GM19395 (cell line): ENCODE results near the gene IQSEC1.

Experiments used
- ATAC-seq: cut with Tn5 transposase; IDR thresholded peaks from one replicate; pipeline ENCODE4 v1.9.1; 2021; ENCODE audit warnings: mild to moderate bottlenecking, moderate library complexity; ENCODE audit not compliant: unreplicated experiment

The IQSEC1 gene

DNA sequence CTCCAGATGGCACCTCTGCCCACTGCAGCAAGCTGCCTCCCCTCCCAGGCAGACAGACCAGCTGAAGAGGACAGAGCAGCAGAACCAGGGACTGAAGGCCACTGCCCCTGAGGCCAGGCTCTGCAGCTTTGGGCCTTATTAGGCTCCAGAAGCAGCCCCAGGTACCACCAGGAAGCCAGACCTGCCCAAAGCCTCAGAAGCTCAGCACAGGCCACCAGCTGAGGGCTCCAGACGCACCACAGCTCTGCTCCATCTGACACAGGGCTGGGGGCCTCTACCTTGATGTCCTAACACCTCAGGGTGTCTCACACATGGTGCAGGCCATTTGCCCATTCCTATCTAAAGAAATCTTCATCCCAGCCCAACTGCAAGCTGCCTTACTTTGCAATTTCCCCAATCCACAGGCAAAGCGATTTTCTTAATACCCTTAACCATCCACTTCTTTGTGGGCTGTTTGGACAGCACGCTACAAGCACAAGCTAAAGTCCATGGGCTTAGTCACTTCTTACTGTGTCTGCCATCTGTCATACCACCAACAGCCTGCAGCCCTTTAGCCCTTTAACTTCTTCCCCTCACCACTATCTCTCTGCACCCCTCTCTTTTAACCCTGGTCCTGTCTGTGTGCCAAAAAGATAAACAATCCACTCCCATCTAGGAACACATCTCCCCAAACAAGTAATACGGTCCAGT, 112.1 kb downstream of the IQSEC1 start:
- no peak for ATAC-seq

DNA sequence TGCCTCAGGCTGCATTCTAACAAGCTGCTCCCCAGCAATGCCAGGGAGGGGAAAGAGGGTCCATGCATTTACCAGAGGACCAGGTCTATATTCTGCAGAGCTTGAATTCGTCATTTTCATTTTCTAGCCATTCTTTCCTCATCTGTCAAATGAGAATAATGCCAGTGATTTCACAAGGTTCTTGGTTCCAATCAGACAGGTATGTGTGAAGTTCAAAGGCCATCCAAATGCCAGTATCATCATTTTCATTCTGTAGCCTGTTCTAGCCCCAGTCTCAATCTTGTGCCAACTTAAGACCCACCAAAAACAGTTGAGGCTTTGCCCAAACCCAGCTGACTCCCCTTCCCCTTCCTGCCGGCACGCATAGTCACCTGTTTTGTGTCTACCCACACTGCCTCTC, 112.7 kb downstream of the IQSEC1 start:
- ATAC-seq, result no peak

DNA sequence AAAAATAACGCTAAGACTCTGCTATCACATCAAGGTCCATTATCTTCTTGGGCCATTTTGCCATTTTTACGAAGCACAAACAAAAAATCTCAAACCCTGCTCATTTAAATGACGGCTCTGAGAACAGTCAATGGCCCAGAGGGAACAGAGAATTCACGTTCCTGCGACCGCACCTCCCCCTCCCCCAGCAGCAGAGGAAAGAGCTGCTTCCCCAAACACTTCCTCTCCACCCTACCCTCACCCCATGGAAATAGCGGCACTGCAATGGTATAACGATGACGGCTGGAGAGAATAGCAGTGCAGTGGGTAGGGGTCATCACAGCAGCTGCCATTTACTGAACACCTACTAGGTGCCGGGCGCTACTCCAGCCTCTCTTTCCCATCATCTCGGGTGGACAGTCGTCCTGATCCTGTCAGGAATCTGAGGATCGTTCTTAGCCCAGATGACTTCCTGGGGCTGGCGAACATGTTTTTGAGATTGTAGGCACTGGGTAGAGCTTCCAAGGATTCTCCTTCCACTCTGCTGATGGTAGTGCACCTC, 113.3 kb downstream of the IQSEC1 start:
- peak; percentile 41 for ATAC-seq

DNA sequence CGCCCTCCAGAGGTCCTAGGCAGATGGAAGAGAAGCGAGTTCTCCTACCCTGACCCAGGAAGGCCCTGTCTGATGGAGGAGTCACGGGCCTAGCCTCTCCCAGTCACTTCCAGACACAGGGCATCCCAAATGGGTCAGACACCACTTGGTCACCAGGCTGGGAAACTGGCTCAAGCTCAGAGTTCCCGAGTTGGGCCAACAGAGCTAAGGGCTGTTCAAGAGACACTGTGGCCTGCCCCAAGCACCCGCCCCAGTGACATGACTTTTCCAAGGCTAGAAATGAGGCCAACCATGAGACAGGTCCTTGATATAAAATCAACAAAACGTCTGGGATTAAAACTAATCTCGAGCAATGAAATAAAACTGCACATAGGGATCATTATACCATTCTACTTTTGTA, 113.8 kb downstream of the IQSEC1 start:
- ATAC-seq, result no peak

DNA sequence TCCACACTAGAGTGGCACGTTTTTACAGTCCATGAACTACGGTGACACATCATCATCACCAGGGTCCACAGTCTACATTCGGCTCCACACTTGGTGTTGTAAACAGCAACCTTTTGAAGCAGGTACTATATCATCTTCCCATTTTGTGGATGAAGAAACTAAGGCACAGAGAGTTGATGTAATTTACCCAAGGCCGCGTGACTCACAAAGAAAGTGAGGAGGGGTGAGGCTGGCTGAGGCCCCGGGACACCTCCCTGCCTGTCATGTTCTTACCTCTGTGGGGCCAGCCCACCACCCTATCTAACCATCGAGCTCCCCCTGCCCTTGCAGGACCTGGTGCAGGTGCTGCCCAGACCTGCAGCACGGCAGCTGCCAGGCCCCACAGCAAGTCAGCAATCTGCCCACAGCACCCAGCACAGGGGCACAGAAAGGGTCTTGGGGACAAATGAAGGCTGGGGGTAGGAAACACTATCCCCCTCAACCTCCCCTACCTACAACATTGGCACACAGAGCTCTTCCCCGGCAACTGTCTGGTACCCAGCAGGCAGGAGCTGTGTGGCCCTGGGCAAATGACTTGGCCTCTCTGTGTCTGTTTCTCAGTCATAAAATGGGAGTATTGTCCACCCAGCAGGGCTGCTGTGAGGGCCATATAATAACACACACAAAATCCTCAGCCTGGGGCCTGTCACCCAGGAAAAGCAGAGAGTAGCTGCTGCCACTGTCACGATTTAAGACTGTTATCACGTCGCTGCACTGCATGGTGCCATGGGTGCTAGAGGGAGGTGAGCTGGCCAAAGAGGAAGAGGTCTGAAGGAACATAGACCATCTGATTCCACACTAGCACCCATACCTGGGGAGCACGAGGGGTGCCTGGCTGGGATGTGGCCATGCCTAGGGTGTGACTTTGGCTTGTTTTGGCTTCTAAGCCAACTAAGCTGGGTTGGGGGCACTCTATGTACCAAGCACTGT, 115.1 kb downstream of the IQSEC1 start:
- ATAC-seq, result no peak

DNA sequence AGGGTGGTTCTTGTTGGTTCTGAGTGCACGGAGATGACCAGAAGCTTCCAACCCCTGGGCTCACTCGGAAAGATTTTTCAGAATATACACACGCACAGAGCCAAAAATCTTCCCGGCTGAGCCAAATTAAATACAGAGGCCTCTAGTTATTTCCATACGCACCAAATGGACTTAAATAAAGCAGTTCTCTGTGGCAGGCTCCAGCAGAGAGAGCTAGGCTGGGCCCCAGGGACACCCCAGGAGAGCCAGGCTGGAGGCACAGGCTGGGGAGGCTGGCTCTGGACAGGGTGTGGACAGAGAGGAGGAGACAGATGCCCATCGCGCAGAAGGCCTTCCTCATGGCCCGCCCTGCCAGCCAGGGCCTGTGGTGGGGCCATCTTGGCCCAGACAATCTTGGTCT, 115.9 kb downstream of the IQSEC1 start:
- no peak for ATAC-seq

DNA sequence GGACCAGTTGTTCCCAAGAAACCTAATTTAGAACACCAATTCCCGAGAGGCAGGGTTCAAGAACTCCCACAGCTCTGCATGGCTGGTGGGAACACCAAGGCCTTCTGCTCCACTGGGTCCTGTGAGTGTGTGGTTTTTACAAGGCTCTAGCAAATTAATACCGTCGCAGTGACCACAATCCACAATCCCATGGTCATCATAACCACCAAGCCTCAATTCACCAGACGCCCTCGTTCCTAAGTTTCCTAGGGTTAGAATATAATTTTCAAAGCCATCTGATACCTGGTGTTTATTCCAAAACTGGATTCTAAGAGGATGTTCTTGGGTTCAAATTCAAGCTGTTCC, 116.9 kb downstream of the IQSEC1 start:
- no peak for ATAC-seq

DNA sequence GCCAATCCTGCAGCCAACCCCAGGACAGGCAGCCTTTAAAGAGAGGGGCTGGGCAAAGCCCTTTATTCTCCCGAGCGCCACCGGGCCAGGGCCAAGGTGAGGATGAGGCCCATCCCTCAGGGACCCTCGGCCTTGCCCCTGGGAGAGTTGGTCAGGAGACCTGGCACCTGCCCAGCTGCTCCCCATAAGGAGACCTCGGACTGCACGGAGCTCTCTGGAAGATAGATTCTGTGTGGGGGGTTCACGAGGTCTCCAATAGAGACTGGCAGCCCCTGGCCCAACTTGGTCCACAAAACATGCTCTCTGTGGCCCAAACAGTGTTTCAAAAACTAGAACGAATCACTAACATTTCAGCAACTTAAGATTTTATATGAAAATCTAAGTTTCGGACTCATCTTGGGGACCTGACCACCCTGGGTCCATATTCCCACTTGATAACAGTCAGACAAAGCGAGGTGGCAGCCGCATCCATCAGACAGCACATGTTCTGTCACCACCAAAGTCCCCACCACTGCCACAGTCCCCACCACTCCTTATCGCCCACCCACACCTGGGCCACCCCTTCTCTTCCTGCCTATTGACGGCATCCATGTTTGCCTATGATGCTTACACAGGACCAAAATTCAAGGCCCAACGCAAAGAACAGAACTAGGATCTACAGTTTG, 117.4 kb downstream of the IQSEC1 start:
- ATAC-seq, result no peak

DNA sequence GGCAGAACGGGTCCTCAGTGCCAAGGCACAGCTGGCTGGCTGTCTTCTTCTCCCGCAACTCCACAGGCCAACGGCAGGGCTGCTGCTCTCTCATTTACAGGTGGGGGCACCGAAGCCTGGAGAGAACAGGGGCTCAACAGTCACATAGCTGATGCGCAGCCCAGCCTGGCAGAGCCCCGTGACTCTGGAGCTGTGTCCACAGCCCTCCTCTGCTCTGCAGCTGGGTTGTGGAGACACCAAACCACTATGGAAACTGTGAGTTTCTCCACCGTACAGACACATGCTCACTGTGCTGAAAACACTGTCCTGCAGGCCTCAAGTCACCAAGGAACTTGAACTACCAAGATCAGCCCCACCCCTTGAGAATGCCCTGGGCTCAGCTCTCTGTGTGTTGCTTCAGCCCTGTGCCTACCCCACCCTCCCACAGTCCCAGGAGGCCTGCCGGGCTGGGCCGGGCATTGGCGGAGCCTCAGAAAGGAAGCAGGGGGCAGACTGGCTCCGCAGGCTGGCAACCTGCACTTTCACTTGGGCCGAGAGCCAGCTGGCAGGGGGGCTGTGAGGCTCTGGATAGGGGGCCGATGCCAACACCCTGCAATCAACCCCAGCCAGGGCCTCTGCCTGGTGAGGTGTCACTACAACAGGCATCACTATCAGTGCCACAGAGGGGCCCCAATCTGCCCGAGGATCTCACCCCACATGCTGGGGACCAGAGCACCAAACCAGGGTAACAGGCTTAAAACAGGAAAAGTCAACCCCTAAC, 118.2 kb downstream of the IQSEC1 start:
- peak; percentile 48 for ATAC-seq

DNA sequence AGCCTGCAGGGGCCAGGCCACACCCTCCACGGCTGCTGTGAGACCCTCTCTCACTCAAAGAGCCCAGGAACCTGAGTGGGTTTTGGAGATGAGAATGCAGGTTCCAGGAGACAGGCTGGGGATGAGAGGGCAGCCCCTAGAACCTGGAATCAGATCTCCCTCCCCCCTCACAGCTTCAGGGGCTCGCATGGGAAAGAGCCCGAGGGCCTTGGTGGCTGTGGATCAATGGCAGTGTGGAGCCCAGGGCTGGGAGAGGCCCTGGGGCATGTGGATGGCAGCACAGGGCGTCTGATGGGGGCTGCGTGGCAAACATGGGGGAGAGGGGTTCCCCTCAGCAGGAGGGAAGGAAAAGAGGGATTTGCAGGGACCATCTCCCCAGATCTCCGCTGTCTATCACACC, 119.0 kb downstream of the IQSEC1 start:
- ATAC-seq, result no peak

DNA sequence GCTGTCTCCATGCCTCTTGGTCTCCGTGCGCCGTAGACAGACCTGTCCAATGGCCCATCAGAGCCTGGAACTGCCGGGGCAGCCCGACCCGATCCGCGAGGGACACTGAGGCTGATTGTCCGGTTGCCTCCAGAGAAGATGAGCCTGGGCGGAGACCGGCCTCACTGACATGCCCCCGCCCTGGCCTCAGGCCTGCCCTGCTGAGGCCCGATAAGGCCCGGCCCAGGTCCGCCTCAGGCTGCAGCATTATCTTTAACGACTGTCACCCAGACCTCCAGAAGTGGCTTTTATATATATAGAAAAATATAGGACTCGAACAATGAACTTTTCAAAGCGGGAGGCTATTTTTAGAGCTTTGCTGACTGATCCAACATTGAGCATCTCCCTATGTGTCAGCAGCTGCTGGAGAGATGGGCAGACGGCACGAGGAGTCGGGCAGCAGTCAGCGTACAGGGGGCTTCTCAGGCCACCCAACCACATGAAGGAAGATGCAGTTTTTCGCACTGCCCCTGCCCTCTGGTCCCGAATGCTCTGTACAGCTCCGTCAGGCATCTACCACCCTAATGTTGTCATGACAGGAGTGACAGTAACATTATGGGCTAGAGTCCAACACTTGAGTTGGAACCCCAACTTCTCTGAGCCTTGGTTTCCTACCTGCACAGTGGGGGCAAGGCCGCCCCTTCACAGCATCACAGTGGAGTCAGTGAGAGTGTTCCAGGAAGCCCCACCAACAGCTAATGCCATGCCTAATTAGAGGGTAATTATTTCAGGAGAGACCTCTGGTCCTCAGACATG, 119.8 kb downstream of the IQSEC1 start:
- ATAC-seq, result no peak

DNA sequence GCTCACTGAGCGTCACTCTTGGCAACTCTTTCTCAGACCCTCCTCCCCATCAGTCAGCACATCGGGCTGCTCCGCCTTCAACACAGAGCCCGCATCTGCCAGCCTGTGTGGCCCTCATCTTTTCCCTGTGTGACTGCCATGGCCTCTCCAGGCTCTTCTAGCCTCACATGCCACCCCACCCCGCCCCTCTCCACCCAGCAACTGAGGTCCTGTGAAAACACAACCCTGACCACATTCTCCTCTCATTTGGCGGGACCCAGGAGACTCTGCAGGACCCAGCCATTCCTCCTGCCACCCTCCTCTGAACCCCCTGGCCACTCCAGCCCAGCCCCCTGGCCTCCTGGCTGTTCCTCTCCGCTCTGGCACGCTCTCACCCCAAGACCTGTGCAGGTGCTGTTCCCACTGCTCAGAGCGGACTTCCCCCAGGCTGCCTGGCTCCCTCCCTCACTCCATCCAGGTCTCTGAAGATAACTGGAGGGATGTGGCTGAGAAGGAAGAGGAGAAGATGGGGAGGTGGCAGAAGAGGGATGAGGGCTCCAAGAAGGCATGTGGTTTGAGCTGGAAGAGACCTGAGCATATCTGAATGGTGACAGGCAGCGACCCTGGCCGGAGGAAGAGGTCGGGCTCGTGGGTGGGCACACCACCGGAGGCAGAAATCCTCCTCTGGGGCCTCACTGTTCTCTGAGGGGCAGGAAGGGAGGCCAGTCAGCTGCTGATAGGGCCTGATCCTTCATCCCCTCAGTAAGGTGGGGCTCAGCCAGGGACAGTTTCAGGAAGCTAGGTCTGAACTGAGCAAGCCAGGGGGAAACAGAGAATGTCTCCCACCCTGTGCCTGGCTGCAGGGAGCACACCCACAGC, 120.7 kb downstream of the IQSEC1 start:
- ATAC-seq, result no peak

DNA sequence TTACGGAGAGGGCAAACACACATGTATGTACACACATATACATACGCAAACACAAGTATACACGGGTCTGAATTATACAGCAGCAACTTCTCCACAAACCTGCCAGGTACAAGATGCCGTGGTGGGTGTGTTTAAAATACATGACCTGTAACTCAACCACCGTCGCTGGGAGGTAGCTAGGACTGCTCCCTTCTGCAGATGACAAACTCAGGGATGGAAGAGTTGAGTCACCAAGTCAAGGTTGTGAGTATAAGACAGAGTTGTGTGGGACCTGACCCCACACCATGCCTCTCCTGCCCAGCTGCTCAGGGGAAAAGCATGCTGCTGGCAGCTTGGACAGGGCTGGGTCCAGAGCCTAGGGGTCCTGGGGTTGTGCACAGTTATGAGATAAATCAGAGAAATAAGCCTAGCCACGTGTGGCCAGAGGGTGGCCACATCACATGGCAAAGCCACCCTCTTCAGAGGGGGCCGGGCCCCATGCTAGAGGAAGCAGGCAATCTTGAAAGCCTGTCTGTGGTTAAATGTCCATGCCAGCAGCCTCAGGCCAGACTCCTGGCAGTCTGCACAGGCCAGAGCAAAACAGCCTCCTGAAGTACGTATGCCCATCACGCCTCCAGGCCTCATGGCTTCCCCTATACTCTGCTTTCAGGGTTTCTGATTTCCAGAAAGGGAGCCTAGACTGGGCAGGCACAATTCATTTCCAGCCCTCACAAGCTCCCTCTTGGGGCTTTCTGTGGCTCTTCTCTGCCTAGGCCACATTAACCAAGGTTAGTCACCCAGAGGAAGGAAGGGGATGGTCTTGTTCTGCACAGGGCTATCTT, 124.1 kb downstream of the IQSEC1 start:
- peak; percentile 69 for ATAC-seq

DNA sequence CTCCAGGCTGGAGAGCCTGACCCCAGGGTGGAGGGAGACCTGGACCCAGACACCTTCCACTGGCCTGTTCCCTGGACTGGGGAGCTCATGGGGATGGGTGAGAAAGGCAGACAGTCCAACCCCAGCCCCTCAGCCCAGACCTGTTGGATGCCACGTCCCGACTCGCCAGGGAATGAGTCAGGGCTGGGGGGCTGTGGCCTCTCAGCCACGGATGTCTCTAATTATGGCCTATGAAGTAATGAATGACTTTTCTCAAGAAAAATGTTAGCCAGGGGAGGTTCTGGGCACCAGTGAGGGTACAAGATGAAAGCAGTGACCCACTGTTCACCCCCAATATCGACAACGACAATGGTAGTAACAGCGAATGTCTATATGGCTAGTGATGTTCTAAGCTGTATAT, 124.9 kb downstream of the IQSEC1 start:
- no peak for ATAC-seq

DNA sequence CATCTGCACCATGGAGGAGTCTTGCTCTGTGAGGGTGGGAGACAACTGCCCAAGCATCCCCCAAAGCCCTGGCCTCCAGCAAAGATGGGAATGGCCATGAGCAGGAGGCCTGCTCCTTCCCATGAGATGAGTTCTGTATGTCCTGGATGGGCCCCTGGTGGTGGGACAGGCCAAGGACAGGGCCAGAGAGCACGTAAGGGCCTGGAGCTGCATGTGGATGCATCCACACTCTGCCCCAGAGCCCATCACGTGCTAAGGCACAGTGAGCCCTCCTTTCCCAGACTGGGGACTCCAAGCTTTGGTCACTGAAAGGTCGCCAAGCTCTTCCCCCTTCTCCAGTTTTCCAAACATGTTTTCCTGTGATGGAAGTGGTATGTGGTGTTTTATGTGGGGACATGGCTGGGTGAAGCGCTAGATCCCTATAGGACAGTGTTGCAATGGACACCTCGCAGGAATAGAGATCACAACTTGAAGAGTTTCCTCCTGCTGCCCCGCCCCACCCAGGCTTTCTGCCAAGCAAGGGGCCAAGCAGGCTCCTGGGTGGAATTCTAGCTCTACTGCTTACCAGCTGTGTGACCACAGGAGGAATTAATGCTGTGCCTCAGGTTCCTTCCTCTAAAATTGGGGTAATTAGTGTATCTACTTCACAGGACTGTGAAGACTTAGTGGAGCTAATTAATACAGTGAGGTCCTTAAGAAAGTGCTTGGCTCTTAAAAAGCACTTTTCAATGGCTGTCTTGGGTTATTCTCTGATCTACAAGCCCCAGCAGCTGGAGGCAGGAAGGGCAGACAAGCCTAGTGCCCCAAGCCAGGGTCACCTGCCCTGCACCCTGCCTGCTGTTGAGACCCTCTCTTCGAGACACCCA, 125.5 kb downstream of the IQSEC1 start:
- no peak for ATAC-seq

DNA sequence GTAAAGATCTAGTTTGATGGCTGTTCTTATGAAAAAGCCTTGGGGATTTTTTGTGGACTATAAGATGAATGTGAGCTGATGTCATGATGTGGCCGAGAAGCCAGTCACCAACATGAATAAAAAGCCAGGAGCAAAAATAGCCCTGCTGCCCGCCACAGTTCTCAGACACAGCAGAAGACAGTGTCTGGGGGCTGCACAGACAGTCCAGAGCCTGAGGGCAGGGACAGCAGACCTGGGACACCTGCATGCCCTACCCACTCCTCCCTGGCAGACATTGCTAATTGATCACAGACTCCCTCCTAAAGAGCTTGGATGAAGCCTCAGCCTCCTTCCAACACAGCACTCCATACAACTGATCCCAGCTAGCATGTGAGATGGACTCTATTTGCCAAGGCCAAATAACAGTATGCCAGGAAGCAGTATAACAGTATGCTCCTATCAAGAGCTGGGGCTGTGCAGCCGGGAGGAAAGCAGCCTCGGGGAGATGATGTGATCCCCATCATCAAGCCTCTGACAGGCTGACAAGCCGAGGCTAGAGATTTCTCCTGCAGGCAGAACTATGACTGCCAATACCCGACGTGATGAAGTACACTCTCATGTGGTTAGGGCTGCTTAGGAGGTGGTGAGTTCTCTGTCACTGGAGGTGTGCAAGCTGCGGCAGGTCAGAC, 126.4 kb downstream of the IQSEC1 start:
- ATAC-seq, result no peak

DNA sequence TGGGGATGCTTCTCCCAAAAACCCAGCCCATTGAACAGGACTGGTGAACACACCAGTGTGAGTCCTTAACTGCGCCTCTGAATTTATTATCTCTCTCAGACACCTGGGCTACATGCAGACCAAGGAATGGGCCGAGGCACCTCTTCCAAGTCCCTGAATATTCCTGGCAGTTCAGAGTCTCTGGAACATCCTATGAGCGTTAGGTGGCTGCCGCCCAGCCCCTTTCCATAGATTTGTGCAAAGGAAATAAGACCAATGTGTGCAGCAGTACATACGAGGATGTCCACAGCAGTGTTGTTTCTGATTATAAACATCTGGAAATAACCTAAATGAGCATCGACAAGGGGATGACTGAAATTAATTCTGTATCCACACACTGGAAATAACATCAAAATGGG, 127.0 kb downstream of the IQSEC1 start:
- no peak for ATAC-seq
